Superior temporal gyrus (tissue), 1 donor: ENCODE results near the gene NTM.
"Not testable (repeated sequence)": the region's sequence is repeated elsewhere in the genome, so short reads cannot be mapped to it uniquely, and the experiment has no call there.

ENCODE experiments used
- DNase-seq: peaks from one replicate; pipeline ENCODE4 v3.0.0-alpha.2; 2016; ENCODE audit errors: extremely low spot score

The NTM gene

GRCh38 chr11:131370090-131370751, at the start of gene NTM:
NTM (plus strand) TSS chr11:131370615.
- DNase-seq: peak; percentile 91

GRCh38 chr11:131324921-131325570, 45.4 kb upstream of the NTM start:
- no peak for DNase-seq

- no peak for DNase-seq
These were observed 43.6 kb upstream of the NTM start for GRCh38 chr11:131326829-131327228.

- no peak for DNase-seq
These were observed 43.0 kb upstream of the NTM start for GRCh38 chr11:131327421-131327820.

- no peak for DNase-seq
These were observed 41.6 kb upstream of the NTM start for GRCh38 chr11:131328843-131329242.

- DNase-seq: no peak
These were observed 39.4 kb upstream of the NTM start for GRCh38 chr11:131331010-131331409.

- DNase-seq: no peak
These were observed 38.9 kb upstream of the NTM start for GRCh38 chr11:131331546-131331945.

GRCh38 chr11:131334601-131335000, 35.8 kb upstream of the NTM start:
- DNase-seq: no peak

GRCh38 chr11:131341900-131342299, 28.5 kb upstream of the NTM start:
- DNase-seq: not testable (repeated sequence)

- DNase-seq: not testable (repeated sequence)
These were observed 28.0 kb upstream of the NTM start for GRCh38 chr11:131342442-131342841.

- DNase-seq: no peak
These were observed 25.0 kb upstream of the NTM start for GRCh38 chr11:131345406-131345805.

GRCh38 chr11:131349368-131350086, 20.9 kb upstream of the NTM start:
- DNase-seq: no peak

GRCh38 chr11:131350872-131351271, 19.5 kb upstream of the NTM start:
- no peak for DNase-seq

GRCh38 chr11:131351848-131352247, 18.6 kb upstream of the NTM start:
- DNase-seq: no peak

- no peak for DNase-seq
These were observed 16.6 kb upstream of the NTM start for GRCh38 chr11:131353766-131354165.

- DNase-seq: peak; percentile 68
These were observed 16.1 kb upstream of the NTM start for GRCh38 chr11:131354251-131354701.

GRCh38 chr11:131356206-131356605, 14.2 kb upstream of the NTM start:
- DNase-seq: no peak

GRCh38 chr11:131365329-131365930, 5.0 kb upstream of the NTM start:
- no peak for DNase-seq

- peak; percentile 75 for DNase-seq
These were observed 731 bp downstream of the NTM start for GRCh38 chr11:131370901-131371790.

- DNase-seq: peak; percentile 56
These were observed 1.3 kb downstream of the NTM start for GRCh38 chr11:131371791-131372104.

GRCh38 chr11:131372234-131372962, 2.0 kb downstream of the NTM start:
- DNase-seq: no peak
